Endothelial cell of umbilical vein (primary cell): ENCODE measurements around the gene ELANE. TPM values are rescaled to one million over a fixed set of nuclear protein-coding genes. Genes with fewer than 3 reads are reported as not detected.

Experiments
- BruUV-seq: library from RNA; stranded (reverse); fragments of 400-500 nt; replicated peaks from 2 replicates; lab custom pipeline; 2021; lab: Mats Ljungman, UMichigan
- CTCF ChIA-PET: fragments of 300-600, 350-600 bp; sonication (Branson Sonifier 250); formaldehyde crosslinking; loops from one replicate; lab custom pipeline; 2021; ENCODE audit warnings: antibody characterized with exemption, inconsistent platforms; lab: Charles Lee
- POLR2A ChIA-PET: fragments of 300-600, 350-600 bp; sonication (Branson Sonifier 250); formaldehyde crosslinking; loops from one replicate; lab custom pipeline; 2021; ENCODE audit warnings: antibody characterized with exemption, inconsistent platforms; lab: Charles Lee
- DNase-seq: peaks from one replicate; pipeline ENCODE4 v3.0.0-alpha.2; 2011; ENCODE audit warnings: low read depth, low spot score
- FAIRE-seq: peaks from 2 replicates; lab custom pipeline; 2011; peaks lifted over from hg19 to GRCh38; lab: Jason Lieb, UNC
- H2AFZ ChIP-seq: 2 replicates; pipeline ENCODE4 v1.6.0; 2012; ENCODE audit warnings: low read depth, low read length, control low read depth, inconsistent platforms
- H3K27ac ChIP-seq: 2 replicates; pipeline ENCODE4 v1.5.1; 2011; ENCODE audit warnings: low read depth, mild to moderate bottlenecking, control low read depth, low read length, moderate library complexity; ENCODE audit not compliant: insufficient read depth
- H3K27me3 ChIP-seq, 2 experiments: 2 replicates each; pipeline versions ENCODE4 v1.6.0 to v1.6.1; 2011; ENCODE audit warnings: low read length in 2 of 2, mixed read lengths in 1 of 2; ENCODE audit not compliant: control insufficient read depth in 2 of 2, insufficient read depth in 2 of 2
- H3K36me3 ChIP-seq, 2 experiments: 2 replicates in 1 of 2; 3 replicates in 1 of 2; pipeline ENCODE4 v1.5.1; 2011; ENCODE audit warnings: low read length in 2 of 2, mild to moderate bottlenecking in 1 of 2, moderate library complexity in 1 of 2; ENCODE audit not compliant: control insufficient read depth in 2 of 2, insufficient read depth in 2 of 2; ENCODE audit errors: extremely low read depth in 1 of 2
- H3K4me1 ChIP-seq: 3 replicates; pipeline ENCODE4 v1.5.1; 2011; ENCODE audit warnings: mild to moderate bottlenecking, low read length; ENCODE audit not compliant: control insufficient read depth, insufficient read depth; ENCODE audit errors: extremely low read depth
- H3K4me2 ChIP-seq: 2 replicates; pipeline ENCODE4 v1.6.1; 2011; ENCODE audit warnings: low read length, control low read depth, mixed read lengths; ENCODE audit not compliant: insufficient read depth
- H3K4me3 ChIP-seq, 3 experiments: fragments of 200-600 bp in 1 of 3; sonication (generic), shearing (Covaris generic) in 1 of 3; replicated peaks in 1 of 3; 2 replicates each; pipeline ENCODE4 v1.5.1; 2011 to 2016; ENCODE audit warnings: control low read depth in 3 of 3, low read length in 3 of 3, mild to moderate bottlenecking in 2 of 3, inconsistent platforms in 1 of 3, low read depth in 1 of 3, moderate library complexity in 1 of 3; ENCODE audit not compliant: insufficient read depth in 1 of 3
- H3K79me2 ChIP-seq: 2 replicates; pipeline ENCODE4 v1.6.0; 2012; ENCODE audit warnings: low read length, inconsistent platforms; ENCODE audit not compliant: control insufficient read depth, insufficient read depth
- H3K9ac ChIP-seq: replicated peaks from 2 replicates; pipeline ENCODE3; 2011; ENCODE audit warnings: low read length, control low read depth; ENCODE audit not compliant: insufficient read depth; ENCODE audit errors: extremely low read depth
- H3K9me1 ChIP-seq: replicated peaks from 3 replicates; pipeline ENCODE4 v1.6.0; 2011; ENCODE audit warnings: mild to moderate bottlenecking, low read length; ENCODE audit not compliant: control insufficient read depth, insufficient read depth; ENCODE audit errors: extremely low read depth
- H3K9me3 ChIP-seq: replicated peaks from 2 replicates; pipeline ENCODE4 v1.5.1; 2012; ENCODE audit warnings: low read length, inconsistent platforms; ENCODE audit not compliant: control insufficient read depth, insufficient read depth
- H4K20me1 ChIP-seq: replicated peaks from 2 replicates; pipeline ENCODE3; 2011; ENCODE audit warnings: mild to moderate bottlenecking, low read length; ENCODE audit not compliant: control insufficient read depth, insufficient read depth; ENCODE audit errors: extremely low read depth
- EZH2 ChIP-seq: IDR thresholded peaks from 2 replicates; pipeline ENCODE4 v1.6.1; 2012; ENCODE audit warnings: borderline replicate concordance, low read depth, mild to moderate bottlenecking, moderate library complexity, low read length, inconsistent platforms; ENCODE audit not compliant: severe bottlenecking
- JUN ChIP-seq: IDR thresholded peaks from 2 replicates; pipeline ENCODE4 v1.6.1; 2011; ENCODE audit warnings: borderline replicate concordance, low read depth; ENCODE audit not compliant: insufficient read length, insufficient read depth
- POLR2A ChIP-seq: IDR thresholded peaks from 2 replicates; pipeline ENCODE4 v1.6.1; 2012; ENCODE audit warnings: low read depth, mild to moderate bottlenecking, control low read depth, low read length
- dilution Hi-C: fragments of 300-500 bp; cut with MboI; formaldehyde crosslinking; loops from one replicate; pipeline ENCODE4 v1.15.0; 2019; ENCODE audit warnings: low sequenced_read_pairs; ENCODE audit not compliant: extremely low pct_ligation_motif_present
- intact Hi-C: fragments of 100-400 bp; cut with micrococcal nuclease; formaldehyde crosslinking; loops from one replicate; pipeline ENCODE4 v1.10.0; 2022
- polyA plus RNA-seq, 4 experiments: library from polyadenylated mRNA; depleted of rRNA in 3 of 4; stranded (reverse) in 3 of 4; unstranded in 1 of 4; fragments of >200 nt; gene quantifications; 2 replicates each; pipeline versions ENCODE4 v1.2.1 to v1.2.3, GENCODE V29; 2011 to 2012; ENCODE audit warnings: missing spikeins in 1 of 4
- total RNA-seq: library from RNA; stranded (reverse); gene quantifications from 2 replicates; pipeline ENCODE4 v1.2.3, GENCODE V29; 2021
- TF ChIP-seq, protein P1 (sequence below): IDR thresholded peaks from 2 replicates; pipeline ENCODE4 v1.6.1; 2011; ENCODE audit not compliant: insufficient read depth, insufficient read length

Gene ELANE
- total and polyA plus RNA-seq, 2 donors (not counting 3 experiments of a cell fraction or from before 2014, with no cell fraction given), result not detected

DNA sequence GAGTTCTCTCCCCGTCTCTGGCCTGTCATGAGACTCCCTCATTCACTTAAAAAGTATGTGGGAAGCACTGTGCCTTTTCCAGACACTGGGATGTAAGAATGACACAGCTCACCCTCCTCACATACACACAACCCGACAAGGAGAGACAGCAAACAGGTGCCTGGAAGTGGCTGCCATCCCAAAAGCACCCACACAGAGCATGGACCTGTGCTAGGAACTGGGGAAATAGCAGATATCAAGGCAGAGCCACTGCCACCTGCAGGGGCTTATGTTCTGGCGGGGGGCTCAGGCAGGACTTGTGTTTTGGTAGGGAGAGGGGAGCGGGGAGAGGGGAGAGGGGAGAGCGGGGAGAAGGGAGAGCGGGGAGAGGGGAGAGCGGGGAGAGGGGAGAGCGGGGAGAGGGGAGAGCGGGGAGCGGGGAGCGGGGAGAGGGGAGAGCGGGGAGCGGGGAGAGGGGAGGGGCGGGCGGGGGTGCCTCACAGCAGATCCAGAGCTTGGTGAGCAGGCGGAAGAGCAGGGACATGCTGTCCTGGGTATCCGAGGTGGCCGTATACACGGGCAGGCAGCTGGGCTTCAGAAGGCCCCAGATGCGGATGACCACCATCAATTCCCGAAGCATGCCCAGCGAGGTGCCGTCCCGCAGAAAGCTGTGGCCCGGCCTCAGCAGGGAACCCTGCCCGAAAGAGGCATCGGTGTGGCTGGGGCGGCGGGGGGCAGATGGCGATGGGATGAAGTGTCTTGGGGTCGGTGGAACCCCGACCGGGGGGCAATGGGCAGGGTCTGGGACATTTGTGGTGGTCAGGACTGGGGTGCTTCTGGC is 19.6 kb downstream of the ELANE start:
- intact Hi-C loops, result loop anchor here (1.0 kb wide), 1 partner anchor 38 kb away; no protein-coding TSS in a partner anchor

DNA sequence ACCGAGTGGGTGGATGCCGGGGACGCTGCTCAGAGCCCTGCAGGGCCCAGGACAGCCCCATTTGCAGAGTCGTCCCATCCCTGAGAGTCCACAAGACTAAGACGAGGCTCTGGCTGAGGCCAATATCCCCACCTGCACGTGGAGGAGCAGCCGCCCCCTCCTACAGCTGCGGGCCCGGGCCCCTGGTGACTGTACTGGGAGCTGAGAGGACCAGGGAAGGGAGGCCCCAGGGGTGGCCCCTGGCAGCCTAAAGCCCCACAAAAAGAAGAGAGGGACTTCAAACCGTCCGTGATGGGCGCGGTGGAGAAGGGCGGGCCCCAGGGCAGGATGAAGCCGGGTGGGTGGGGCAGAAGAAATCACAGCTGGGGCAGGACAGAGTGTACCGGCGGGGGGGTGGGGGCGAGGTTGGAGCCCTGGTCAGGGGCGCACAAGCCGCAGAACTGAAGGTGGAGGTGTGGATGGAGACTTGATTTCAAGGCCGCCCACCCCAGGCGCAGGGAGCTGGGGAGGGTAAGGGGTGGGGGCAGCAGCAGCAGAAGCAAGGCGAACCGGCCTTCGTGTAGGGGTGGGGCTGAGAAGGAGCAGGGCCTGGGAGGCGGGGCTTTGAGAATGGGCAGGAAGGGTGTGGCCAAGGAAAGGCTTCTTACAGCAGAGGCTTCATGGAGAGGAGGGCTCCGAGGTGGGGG is 20.3 kb downstream of the ELANE start:
- POLR2A ChIA-PET, result no interaction called here
- dilution Hi-C loops, result no loop called here
- TF ChIP-seq, protein P1, sequence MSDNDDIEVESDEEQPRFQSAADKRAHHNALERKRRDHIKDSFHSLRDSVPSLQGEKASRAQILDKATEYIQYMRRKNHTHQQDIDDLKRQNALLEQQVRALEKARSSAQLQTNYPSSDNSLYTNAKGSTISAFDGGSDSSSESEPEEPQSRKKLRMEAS, result no peak
- no peak for TF ChIP-seq POLR2A

More for the DNA sequence above, 19.6 kb downstream of the ELANE start:
- no peaks in the 10 kb centered on the region for H3K79me2 ChIP-seq
- no peak overlapping the region for H3K4me3 ChIP-seq
- H3K4me1 ChIP-seq, result peaks cover 9% of the 10 kb centered on the region
- TF ChIP-seq EZH2 (no peak), JUN (no peak), POLR2A (no peak)
- TF ChIP-seq, protein P1, result no peak
- H3K27ac ChIP-seq, result no peak overlapping the region
- DNase-seq (no peak), FAIRE-seq (no peak)
- no peak overlapping the region for H2AFZ ChIP-seq
- dilution Hi-C loops, result no loop called here
- no peaks in the 10 kb centered on the region for H3K9me1 ChIP-seq
- H3K27me3 ChIP-seq, result no peaks in the 10 kb centered on the region
- CTCF ChIA-PET, result interaction anchor here (1.2 kb wide), 1 partner anchor 15 kb away, joined by 4 read pairs; no protein-coding TSS in a partner anchor
- no TSS peak for BruUV-seq
- H4K20me1 ChIP-seq, result no peaks in the 10 kb centered on the region
- H3K36me3 ChIP-seq, result peaks cover 0 to 21% of the 10 kb centered on the region in 2 experiments
- POLR2A ChIA-PET, result no interaction called here
- H3K9ac ChIP-seq, result no peak overlapping the region
- H3K9me3 ChIP-seq, result no peaks in the 10 kb centered on the region
- no peak overlapping the region for H3K4me2 ChIP-seq

More for the DNA sequence above, 20.3 kb downstream of the ELANE start:
- no TSS peak for BruUV-seq
- no peak overlapping the region for H3K4me3 ChIP-seq
- H3K9me3 ChIP-seq, result no peaks in the 10 kb centered on the region
- peaks cover 9% of the 10 kb centered on the region for H3K4me1 ChIP-seq
- no peak overlapping the region for H2AFZ ChIP-seq
- H3K27me3 ChIP-seq, result no peaks in the 10 kb centered on the region
- H3K9ac ChIP-seq, result no peak overlapping the region
- CTCF ChIA-PET, result interaction anchor here (1.2 to 2.0 kb wide), 2 partner anchors 9 to 16 kb away, joined by 4 to 7 read pairs; no protein-coding TSS in a partner anchor
- intact Hi-C loops, result no loop called here
- peak; percentile 35 for FAIRE-seq
- no peak overlapping the region for H3K27ac ChIP-seq
- no peaks in the 10 kb centered on the region for H3K79me2 ChIP-seq
- H3K9me1 ChIP-seq, result no peaks in the 10 kb centered on the region
- DNase-seq, result peak; percentile 34
- H3K36me3 ChIP-seq, result peaks cover 0 to 24% of the 10 kb centered on the region in 2 experiments
- H3K4me2 ChIP-seq, result no peak overlapping the region
- H4K20me1 ChIP-seq, result no peaks in the 10 kb centered on the region
